K562 (cell line): Measurements from ENCODE around the gene TMPO. TPM values are rescaled to one million over a fixed set of nuclear protein-coding genes. Genes with fewer than 3 reads are reported as not detected.

ENCODE experiments used
- ATAC-seq: fragments of 200-7000 bp; cut with Tn5 transposase; 3 replicates; pipeline ENCODE4 v1.9.1; 2020; ENCODE audit warnings: moderate library complexity
- BruUV-seq: library from RNA; stranded (reverse); fragments of 400-500 nt; replicated peaks from 2 replicates; lab custom pipeline; 2021; lab: Mats Ljungman, UMichigan
- CTCF ChIA-PET: fragments of 300-600 bp; formaldehyde crosslinking; extraction: SDS; loops from one replicate; lab custom pipeline; 2021; ENCODE audit warnings: low intra/inter-chr PET ratio; lab: Yijun Ruan, JAX
- POLR2A ChIA-PET: fragments of 300-600, 350-650 bp; sonication (Branson Sonifier 250); formaldehyde crosslinking; extraction: SDS; loops from one replicate; lab custom pipeline; 2021; ENCODE audit warnings: antibody characterized with exemption, inconsistent platforms; lab: Yijun Ruan, JAX
- DNase-seq, 4 experiments: peaks; one replicate each; pipeline versions ENCODE4 v3.0.0 to v3.0.0-alpha.2; 2011 to 2018; ENCODE audit warnings: low spot score in 3 of 4, mixed read lengths in 3 of 4; ENCODE audit errors: extremely low read depth in 1 of 4
- FAIRE-seq: peaks from 2 replicates; lab custom pipeline; 2011; peaks lifted over from hg19 to GRCh38; lab: Jason Lieb, UNC
- H2AFZ ChIP-seq: 2 replicates; pipeline ENCODE4 v1.6.0; 2011; ENCODE audit warnings: low read depth, low read length, control low read depth, inconsistent platforms
- H3K27ac ChIP-seq: fragments of 200-600 bp; 3 replicates; pipeline ENCODE4 v1.8.0; 2011; ENCODE audit warnings: low read depth, mild to moderate bottlenecking, control low read depth, inconsistent platforms, low read length, moderate library complexity, mixed read lengths; ENCODE audit errors: extremely low read depth
- H3K27me3 ChIP-seq, 2 experiments: fragments of 300-600 bp in 1 of 2; 2 replicates in 1 of 2; 3 replicates in 1 of 2; pipeline versions ENCODE4 v1.6.0 to v1.8.0; 2011; ENCODE audit warnings: inconsistent platforms in 2 of 2, low read length in 2 of 2, mild to moderate bottlenecking in 1 of 2, mixed read lengths in 1 of 2, moderate library complexity in 1 of 2; ENCODE audit not compliant: control insufficient read depth in 2 of 2, insufficient read depth in 2 of 2
- H3K36me3 ChIP-seq: fragments of 300-600 bp; 3 replicates; pipeline ENCODE4 v1.8.0; 2011; ENCODE audit warnings: mild to moderate bottlenecking, low read length, inconsistent platforms; ENCODE audit not compliant: control insufficient read depth, insufficient read depth
- H3K4me1 ChIP-seq, 2 experiments: fragments of 200-600 bp in 1 of 2; replicated peaks in 1 of 2; 2 replicates in 1 of 2; 3 replicates in 1 of 2; pipeline versions ENCODE4 v1.5.1 to v1.8.0; 2011; ENCODE audit warnings: inconsistent platforms in 2 of 2, low read length in 2 of 2, mild to moderate bottlenecking in 1 of 2, mixed read lengths in 1 of 2, moderate library complexity in 1 of 2; ENCODE audit not compliant: control insufficient read depth in 2 of 2, insufficient read depth in 2 of 2
- H3K4me2 ChIP-seq: 2 replicates; pipeline ENCODE4 v1.6.1; 2011; ENCODE audit warnings: low read length, control low read depth, inconsistent platforms, mixed read lengths; ENCODE audit not compliant: insufficient read depth
- H3K4me3 ChIP-seq: fragments of 200-600 bp; sonication (generic), shearing (Covaris generic); 2 replicates; pipeline ENCODE4 v1.5.1; 2016; ENCODE audit warnings: control low read depth, inconsistent platforms
- H3K79me2 ChIP-seq: fragments of 200-600 bp; 3 replicates; pipeline ENCODE4 v1.8.0; 2011; ENCODE audit warnings: low read length, inconsistent platforms; ENCODE audit not compliant: control insufficient read depth, insufficient read depth
- H3K9ac ChIP-seq, 2 experiments: 2 replicates each; pipeline versions ENCODE4 v1.6.0 to v1.6.1; 2011; ENCODE audit warnings: low read depth in 2 of 2, low read length in 2 of 2, control low read depth in 1 of 2, inconsistent platforms in 1 of 2, mild to moderate bottlenecking in 1 of 2, mixed read lengths in 1 of 2; ENCODE audit not compliant: insufficient read depth in 1 of 2
- H3K9me1 ChIP-seq: one replicate; pipeline ENCODE4 v1.6.0; 2011; ENCODE audit warnings: inconsistent platforms, mild to moderate bottlenecking, low read length, moderate library complexity; ENCODE audit not compliant: control insufficient read depth, insufficient read depth
- H3K9me3 ChIP-seq: replicated peaks from 2 replicates; pipeline ENCODE4 v1.5.1; 2011; ENCODE audit warnings: low read depth, low read length, inconsistent platforms; ENCODE audit not compliant: control insufficient read depth, insufficient read depth
- H4K20me1 ChIP-seq: replicated peaks from 2 replicates; pipeline ENCODE4 v1.6.1; 2011; ENCODE audit warnings: low read length, inconsistent platforms, mixed read lengths; ENCODE audit not compliant: control insufficient read depth, insufficient read depth
- MBD2 ChIP-seq: sonication (generic); IDR thresholded peaks from 2 replicates; pipeline ENCODE4 v1.6.1; 2016; ENCODE audit warnings: low read depth, borderline replicate concordance
- MYNN ChIP-seq, 2 experiments: sonication (generic); formaldehyde crosslinking in 1 of 2; IDR thresholded peaks; 2 replicates each; pipeline versions ENCODE4 v1.5.0 to v1.6.1; 2016 to 2020; ENCODE audit warnings: antibody characterized with exemption in 1 of 2, missing genetic modification reagents in 1 of 2
- NR2C2 ChIP-seq, 2 experiments: fragments of 200-800 bp in 1 of 2; sonication (Bioruptor generic) in 1 of 2; sonication (generic) in 1 of 2; formaldehyde crosslinking in 1 of 2; IDR thresholded peaks; 2 replicates each; pipeline versions ENCODE4 v1.6.1 to v1.8.0; 2016 to 2022; ENCODE audit warnings: mild to moderate bottlenecking in 1 of 2, missing compliant biosample characterization in 1 of 2, missing genetic modification characterization in 1 of 2, missing genetic modification reagents in 1 of 2
- SP1 ChIP-seq: sonication (generic); formaldehyde crosslinking; IDR thresholded peaks from 2 replicates; pipeline ENCODE4 v1.8.1; 2022; ENCODE audit warnings: mild to moderate bottlenecking, missing genetic modification reagents
- ZBTB1 ChIP-seq: sonication (generic); formaldehyde crosslinking; IDR thresholded peaks from 2 replicates; pipeline ENCODE4 v1.8.1; 2023; ENCODE audit warnings: missing genetic modification reagents, low read depth, mild to moderate bottlenecking, borderline replicate concordance
- ZNF436 ChIP-seq: fragments of 250-450, 450-650 bp; sonication (Bioruptor Pico); formaldehyde crosslinking; IDR thresholded peaks from 2 replicates; pipeline ENCODE4 v1.7.0; 2020; ENCODE audit warnings: mild to moderate bottlenecking
- ZNF551 ChIP-seq: fragments of 250-450 bp; sonication (Bioruptor Pico); IDR thresholded peaks from 2 replicates; pipeline ENCODE4 v1.5.0; 2021; ENCODE audit warnings: mild to moderate bottlenecking, moderate library complexity
- ZNF707 ChIP-seq: fragments of 250-450 bp; sonication (Bioruptor Pico); conservative IDR thresholded peaks from 2 replicates; pipeline ENCODE4 v1.8.0; 2022; ENCODE audit warnings: inconsistent platforms, mild to moderate bottlenecking, moderate library complexity
- WGBS: fragments of 100-300 bp; shearing (Covaris generic); methylation state at CpG from one replicate; pipeline ENCODE4 v1.1.6; 2016; ENCODE audit warnings: low coverage, mixed read lengths; ENCODE audit not compliant: insufficient coverage; ENCODE audit errors: missing lambda C conversion rate; 5-methylcytosine and 5-hydroxymethylcytosine counted together
- in situ Hi-C: fragments of 300-500 bp; cut with MboI; formaldehyde crosslinking; loops from 4 replicates; pipeline ENCODE4 v1.15.0; 2018; ENCODE audit warnings: inconsistent platforms, mixed read lengths
- intact Hi-C: fragments of 100-400 bp; cut with micrococcal nuclease; formaldehyde crosslinking; loops from 2 replicates; pipeline ENCODE4 v1.14.2; 2022
- polyA plus RNA-seq, 8 experiments: library from polyadenylated mRNA; depleted of rRNA in 4 of 8; stranded (reverse) in 5 of 8; unstranded in 3 of 8; fragments of >200 nt; fragmentation: Nextera tagmentation in 2 of 8; fragmentation: Illumina TruSeq in 1 of 8; extraction: Ambion mirVana in 2 of 8; extraction: Trizol in 1 of 8; gene quantifications; 2 replicates each; pipeline versions ENCODE4 v1.2.1 to v1.2.3, GENCODE V29; 2011 to 2014; ENCODE audit warnings: inconsistent platforms in 1 of 8, missing spikeins in 1 of 8
- total RNA-seq, 7 experiments: library from RNA; depleted of rRNA in 6 of 7; stranded (reverse); fragments of >200 nt in 6 of 7; fragmentation: Illumina TruSeq in 2 of 7; extraction: Trizol in 2 of 7; gene quantifications; 2 replicates each; pipeline versions ENCODE4 v1.2.1 to v1.2.3, GENCODE V29; 2011 to 2021; ENCODE audit warnings: low replicate concordance in 1 of 7
- TF ChIP-seq, protein P1 (sequence below): fragments of 250-450 bp; sonication (Bioruptor Pico); IDR thresholded peaks from 2 replicates; pipeline ENCODE4 v1.8.0; 2021; ENCODE audit warnings: mild to moderate bottlenecking, moderate library complexity
- TF ChIP-seq, protein P2 (sequence below): sonication (generic); formaldehyde crosslinking; IDR thresholded peaks from 2 replicates; pipeline ENCODE4 v1.8.1; 2023; ENCODE audit warnings: missing genetic modification reagents, mild to moderate bottlenecking, borderline replicate concordance

Gene TMPO
- total and polyA plus RNA-seq, 9 of the 15 experiments (the other 6 are each of a cell fraction or from before 2014, with no cell fraction given) = 62.1 to 263 (median 182) TPM

DNA sequence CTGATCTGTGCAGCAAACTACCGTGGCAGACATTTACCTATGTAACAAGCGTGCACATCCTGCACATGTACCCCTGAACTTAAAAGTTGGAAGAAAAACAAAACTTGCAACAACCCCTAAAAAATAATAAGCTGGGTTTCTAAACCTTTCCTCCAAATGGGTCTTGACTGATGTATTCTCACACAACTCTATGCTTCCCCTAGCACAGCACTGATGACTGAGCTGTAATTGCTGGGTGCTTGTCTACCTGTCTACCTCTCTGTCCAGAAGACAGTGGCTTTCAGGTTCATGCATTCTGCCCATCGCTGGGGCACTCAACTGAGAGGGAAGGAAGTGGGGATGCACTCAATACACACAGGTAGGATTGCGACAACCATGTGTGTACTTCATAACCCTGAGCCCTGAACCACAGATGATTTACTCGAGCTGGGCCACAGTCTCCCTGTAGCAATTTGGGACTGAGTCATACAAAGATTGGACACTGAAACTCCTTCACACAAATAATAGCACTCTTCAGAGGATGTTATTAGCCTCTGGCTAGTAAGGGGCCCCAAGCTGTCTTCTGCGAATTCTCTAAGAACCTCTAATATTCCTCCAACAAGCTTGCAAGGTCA lies 44.8 kb upstream of the TMPO start:
- BruUV-seq = no TSS peak
- FAIRE-seq = no peak
- CTCF ChIA-PET = no interaction called here
- TF ChIP-seq, protein P1, sequence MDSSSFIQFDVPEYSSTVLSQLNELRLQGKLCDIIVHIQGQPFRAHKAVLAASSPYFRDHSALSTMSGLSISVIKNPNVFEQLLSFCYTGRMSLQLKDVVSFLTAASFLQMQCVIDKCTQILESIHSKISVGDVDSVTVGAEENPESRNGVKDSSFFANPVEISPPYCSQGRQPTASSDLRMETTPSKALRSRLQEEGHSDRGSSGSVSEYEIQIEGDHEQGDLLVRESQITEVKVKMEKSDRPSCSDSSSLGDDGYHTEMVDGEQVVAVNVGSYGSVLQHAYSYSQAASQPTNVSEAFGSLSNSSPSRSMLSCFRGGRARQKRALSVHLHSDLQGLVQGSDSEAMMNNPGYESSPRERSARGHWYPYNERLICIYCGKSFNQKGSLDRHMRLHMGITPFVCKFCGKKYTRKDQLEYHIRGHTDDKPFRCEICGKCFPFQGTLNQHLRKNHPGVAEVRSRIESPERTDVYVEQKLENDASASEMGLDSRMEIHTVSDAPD (CRISPR knock-in tag) = no peak
- TF ChIP-seq MBD2 = no peak
- TF ChIP-seq ZNF436 (CRISPR knock-in tag) = no peak
- no peak for TF ChIP-seq ZBTB1 (CRISPR knock-in tag)
- no peak for TF ChIP-seq ZNF551
- TF ChIP-seq ZNF707 (CRISPR knock-in tag) = no peak
- TF ChIP-seq, protein P2, sequence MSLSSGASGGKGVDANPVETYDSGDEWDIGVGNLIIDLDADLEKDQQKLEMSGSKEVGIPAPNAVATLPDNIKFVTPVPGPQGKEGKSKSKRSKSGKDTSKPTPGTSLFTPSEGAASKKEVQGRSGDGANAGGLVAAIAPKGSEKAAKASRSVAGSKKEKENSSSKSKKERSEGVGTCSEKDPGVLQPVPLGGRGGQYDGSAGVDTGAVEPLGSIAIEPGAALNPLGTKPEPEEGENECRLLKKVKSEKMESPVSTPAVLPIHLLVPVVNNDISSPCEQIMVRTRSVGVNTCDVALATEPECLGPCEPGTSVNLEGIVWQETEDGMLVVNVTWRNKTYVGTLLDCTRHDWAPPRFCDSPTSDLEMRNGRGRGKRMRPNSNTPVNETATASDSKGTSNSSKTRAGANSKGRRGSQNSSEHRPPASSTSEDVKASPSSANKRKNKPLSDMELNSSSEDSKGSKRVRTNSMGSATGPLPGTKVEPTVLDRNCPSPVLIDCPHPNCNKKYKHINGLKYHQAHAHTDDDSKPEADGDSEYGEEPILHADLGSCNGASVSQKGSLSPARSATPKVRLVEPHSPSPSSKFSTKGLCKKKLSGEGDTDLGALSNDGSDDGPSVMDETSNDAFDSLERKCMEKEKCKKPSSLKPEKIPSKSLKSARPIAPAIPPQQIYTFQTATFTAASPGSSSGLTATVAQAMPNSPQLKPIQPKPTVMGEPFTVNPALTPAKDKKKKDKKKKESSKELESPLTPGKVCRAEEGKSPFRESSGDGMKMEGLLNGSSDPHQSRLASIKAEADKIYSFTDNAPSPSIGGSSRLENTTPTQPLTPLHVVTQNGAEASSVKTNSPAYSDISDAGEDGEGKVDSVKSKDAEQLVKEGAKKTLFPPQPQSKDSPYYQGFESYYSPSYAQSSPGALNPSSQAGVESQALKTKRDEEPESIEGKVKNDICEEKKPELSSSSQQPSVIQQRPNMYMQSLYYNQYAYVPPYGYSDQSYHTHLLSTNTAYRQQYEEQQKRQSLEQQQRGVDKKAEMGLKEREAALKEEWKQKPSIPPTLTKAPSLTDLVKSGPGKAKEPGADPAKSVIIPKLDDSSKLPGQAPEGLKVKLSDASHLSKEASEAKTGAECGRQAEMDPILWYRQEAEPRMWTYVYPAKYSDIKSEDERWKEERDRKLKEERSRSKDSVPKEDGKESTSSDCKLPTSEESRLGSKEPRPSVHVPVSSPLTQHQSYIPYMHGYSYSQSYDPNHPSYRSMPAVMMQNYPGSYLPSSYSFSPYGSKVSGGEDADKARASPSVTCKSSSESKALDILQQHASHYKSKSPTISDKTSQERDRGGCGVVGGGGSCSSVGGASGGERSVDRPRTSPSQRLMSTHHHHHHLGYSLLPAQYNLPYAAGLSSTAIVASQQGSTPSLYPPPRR = no peak
- TF ChIP-seq NR2C2 (CRISPR knock-in tag; IDR thresholded peaks at IDR 0.05) = no peak
- no peak for TF ChIP-seq NR2C2 (tag; IDR thresholded peaks at IDR 0.05)
- no peak for TF ChIP-seq SP1 (CRISPR knock-in tag)
- TF ChIP-seq MYNN (IDR thresholded peaks at IDR 0.05) = no peak
- no peak for TF ChIP-seq MYNN (CRISPR knock-in tag; IDR thresholded peaks at IDR 0.05)

More for the DNA sequence above, 44.8 kb upstream of the TMPO start:
- intact Hi-C loops (no loop called here), in situ Hi-C loops (no loop called here)
- POLR2A ChIA-PET = interaction anchor here (1.0 to 1.1 kb wide), 2 partner anchors 11 to 17 kb away, joined by 4 to 5 read pairs; no protein-coding TSS in a partner anchor
- DNase-seq = no peak
- H3K9ac ChIP-seq = no peak overlapping the region
- 6% methylated on average over 6 of the region's 6 CpGs for WGBS
- ATAC-seq = no peak
- H3K27ac ChIP-seq = no peak overlapping the region
- H3K4me3 ChIP-seq = no peak overlapping the region
- no peaks in the 10 kb centered on the region for H3K9me3 ChIP-seq
- no peak overlapping the region for H3K4me2 ChIP-seq
- H3K79me2 ChIP-seq = no peaks in the 10 kb centered on the region
- peaks cover 11 to 29% of the 10 kb centered on the region in 2 experiments for H3K27me3 ChIP-seq
- no peaks in the 10 kb centered on the region for H4K20me1 ChIP-seq
- no peaks in the 10 kb centered on the region for H3K9me1 ChIP-seq
- H3K4me1 ChIP-seq = no peaks in the 10 kb centered on the region
- H3K36me3 ChIP-seq = no peaks in the 10 kb centered on the region
- H2AFZ ChIP-seq = no peak overlapping the region
